Heart right ventricle (tissue), 16 donors: Measurements from ENCODE around the gene IFTAP. TPM values are rescaled to one million over a fixed set of nuclear protein-coding genes. Genes with fewer than 3 reads are reported as not detected.

ENCODE experiments used
- ATAC-seq, 8 donors: fragments of 200-7000 bp; cut with Tn5 transposase; one replicate each; pipeline ENCODE4 v1.9.1; 2020; ENCODE audit warnings: mild to moderate bottlenecking in 8 of 8, moderate library complexity in 8 of 8, moderate number of reproducible peaks in 1 of 8
- DNase-seq, 2 donors: peaks; one replicate each; pipeline ENCODE4 v3.0.0-alpha.2; 2020
- H3K27ac ChIP-seq, 10 donors: fragments of 200-600 bp; sonication (generic) in 2 of 10; one replicate each; pipeline versions ENCODE4 v1.5.0 to v1.8.0; 2020 to 2022; ENCODE audit warnings: mild to moderate bottlenecking in 3 of 10
- H3K27me3 ChIP-seq, 7 donors: fragments of 200-600 bp; one replicate each; pipeline ENCODE4 v1.8.0; 2021 to 2022; ENCODE audit warnings: mild to moderate bottlenecking in 2 of 7
- H3K36me3 ChIP-seq, 9 donors: fragments of 200-600 bp; sonication (generic) in 1 of 9; one replicate each; pipeline versions ENCODE4 v1.5.0 to v1.8.0; 2020 to 2022; ENCODE audit warnings: mild to moderate bottlenecking in 2 of 9
- H3K4me1 ChIP-seq, 9 donors: fragments of 200-600 bp; sonication (generic) in 1 of 9; one replicate each; pipeline versions ENCODE4 v1.5.0 to v1.8.0; 2020 to 2022; ENCODE audit warnings: mild to moderate bottlenecking in 4 of 9
- H3K4me3 ChIP-seq, 10 donors: fragments of 200-600 bp; sonication (generic) in 2 of 10; one replicate each; pipeline versions ENCODE4 v1.5.0 to v1.8.0; 2020 to 2022; ENCODE audit warnings: mild to moderate bottlenecking in 7 of 10, moderate library complexity in 2 of 10
- H3K9me3 ChIP-seq, 11 donors: fragments of 200-600 bp in 10 of 11; sonication (generic) in 2 of 11; one replicate each; pipeline versions ENCODE4 v1.5.0 to v1.8.0; 2013 to 2022; ENCODE audit warnings: mild to moderate bottlenecking in 2 of 11, control low read depth in 1 of 11, moderate library complexity in 1 of 11
- CTCF ChIP-seq, 9 donors: fragments of 200-600 bp; sonication (generic) in 2 of 9; IDR thresholded peaks; one replicate each; pipeline versions ENCODE4 v1.5.0 to v1.8.0; 2021 to 2022; ENCODE audit warnings: antibody characterized with exemption in 9 of 9, mild to moderate bottlenecking in 5 of 9, moderate library complexity in 1 of 9
- WGBS, 2 donors: extraction: QIAGEN DNeasy Blood & Tissue Kit; methylation state at CpG; one replicate each; pipeline ENCODE4 v1.1.7; 2013; ENCODE audit warnings: inconsistent platforms in 1 of 2; 5-methylcytosine and 5-hydroxymethylcytosine counted together
- intact Hi-C, 10 donors: fragments of 100-400 bp; cut with DNase I; formaldehyde crosslinking; loops; one replicate each; pipeline versions ENCODE4 v1.11.1 to v1.14.2; 2022
- polyA plus RNA-seq, 2 donors: library from polyadenylated mRNA; stranded (reverse); fragments of 200-250 nt; gene quantifications; one replicate each; pipeline ENCODE4 v1.2.3, GENCODE V29; 2013
- total RNA-seq, 10 donors: library from RNA; stranded (reverse); fragmentation: NEBNext Ultra II Directional in 3 of 10; extraction: Animal tissue kit (Norgen Biotek cat#: 25700) in 3 of 10; gene quantifications; one replicate each; pipeline versions ENCODE4 v1.2.1 to v1.2.4, GENCODE V29; 2021 to 2023
- donor health status: Arrhythmogenic right ventricular cardiomyopathy.
- donor health status: ischemic (EF 13 %, LVEDD 7.1; RV severe dilation, severe dysfunction).
- donor health status: healthy with polysubstance abuse.
- donor health status: DM: no; HTN: yes; CAD: no.
- donor health status: DM: no; HTN: no; CAD: no.
- donor health status: ischemic (EF 25% LVEDD 6.9; RV normal size, moderate dysfunction).
- donor health status: ischemic (EF 25% LVEDD 5.7; RV mildly dilated, moderate dysfunction).
- donor health status: healthy.
- donor health status: DM: yes; HTN: yes; CAD: no.
- donor health status: Ischemic cardiomyopathy.
- donor health status: ischemic (EF 35%, LVEDD 5.7; RV mildly dilated, moderate dysfunction).
- donor health status: nonischemic (EF 11% LVEDD 7.7; RV severe dilation, severe dysfunction).
- donor health status: DM: yes; HTN: yes; CAD: no.
- donor health status: PGD.
- donor health status: ischemic (EF 29% LVEDD 5.4; RV normal size, mild dysfunction).
- donor health status: nonischemic (EF 23%, LVEDD 6.1; RV moderate dilation, normal function).

The IFTAP gene
- total and polyA plus RNA-seq, 12 donors, result 33.8 to 54.6 (median 43.1) TPM

- H3K9me3 ChIP-seq, result no peaks in the 10 kb centered on the region
- 40 to 44% methylated on average over 1 of the region's 1 CpG for WGBS, 2 donors
Measured at GRCh38 chr11:36591433-36591832, 2.9 kb upstream of the IFTAP start.

GRCh38 chr11:36596880-36597279 lies 2.6 kb downstream of the IFTAP start:
- intact Hi-C loops, result no loop called here
- peaks cover 0 to 7% (median 0%) of the 10 kb centered on the region in 9 donors for H3K36me3 ChIP-seq
- TF ChIP-seq CTCF (IDR thresholded peaks at IDR 0.05), result no peak
- DNase-seq (no peak), ATAC-seq (no peak)
- H3K27ac ChIP-seq, result no peak overlapping the region
- peaks cover 0 to 9% (median 0%) of the 10 kb centered on the region in 7 donors for H3K27me3 ChIP-seq
- no peaks in the 10 kb centered on the region for H3K9me3 ChIP-seq
- H3K4me3 ChIP-seq, result no peak overlapping the region
- peaks cover 0 to 18% (median 14%) of the 10 kb centered on the region in 9 donors for H3K4me1 ChIP-seq

More at GRCh38 chr11:36591433-36591832, 2.9 kb upstream of the IFTAP start:
- Histone ChIP-seq H3K4me1 (peaks cover 0 to 16% (median 11%) of the 10 kb centered on the region in 9 donors), H3K4me3 (no peak overlapping the region), H3K36me3 (no peaks in the 10 kb centered on the region), H3K27ac (no peak overlapping the region), H3K27me3 (peaks cover 0 to 43% (median 26%) of the 10 kb centered on the region in 7 donors)
- TF ChIP-seq CTCF (IDR thresholded peaks at IDR 0.05), result no peak
- DNase-seq (no peak), ATAC-seq (no peak)
- intact Hi-C loops, result no loop called here

- ATAC-seq, result no peak
Measured at GRCh38 chr11:36598051-36598450, 3.7 kb downstream of the IFTAP start, which contains the start of gene RAG2. TSS of gene RAG2 (minus strand) at chr11:36598236. CDS start at chr11:36594168, 4,068 bp downstream.

GRCh38 chr11:36600180-36600579 lies 5.9 kb downstream of the IFTAP start:
- Histone ChIP-seq H3K4me1 (peaks cover 0 to 13% (median 6%) of the 10 kb centered on the region in 9 donors), H3K27me3 (no peaks in the 10 kb centered on the region), H3K9me3 (no peaks in the 10 kb centered on the region), H3K36me3 (peaks cover 0 to 7% (median 0%) of the 10 kb centered on the region in 9 donors), H3K4me3 (no peak overlapping the region), H3K27ac (no peak overlapping the region)
- DNase-seq, result no peak
- 85 to 88% methylated on average over 7 of the region's 7 CpGs for WGBS, 2 donors
- intact Hi-C loops, result no loop called here
- TF ChIP-seq CTCF (IDR thresholded peaks at IDR 0.05), result no peak
- no peak for ATAC-seq

More at GRCh38 chr11:36598051-36598450, 3.7 kb downstream of the IFTAP start, which contains the start of gene RAG2:
- intact Hi-C loops, result no loop called here
- no peak for TF ChIP-seq CTCF (IDR thresholded peaks at IDR 0.05)
- H3K27ac ChIP-seq, result no peak within 1 kb of the TSS
- DNase-seq, result no peak
- H3K4me1 ChIP-seq, result peaks cover 0 to 18% (median 14%) of the 10 kb centered on the region in 9 donors
- 83 to 91% methylated on average over 2 of the region's 2 CpGs for WGBS, 2 donors
- H3K36me3 ChIP-seq, result peaks cover 0 to 7% (median 0%) of the 10 kb centered on the region in 9 donors
- no peaks in the 10 kb centered on the region for H3K27me3 ChIP-seq
- no peak within 1 kb of the TSS for H3K4me3 ChIP-seq
- no peaks in the 10 kb centered on the region for H3K9me3 ChIP-seq
